HepG2 (cell line): Measurements from ENCODE around the gene CREBZF. TPM values are rescaled to one million over a fixed set of nuclear protein-coding genes. Genes with fewer than 3 reads are reported as not detected.
A peak's percentile ranks its signal among the peaks of the same experiment; 100 is the strongest.

ENCODE experiments used
- NFATC3 ChIP-seq: sonication (generic); formaldehyde crosslinking; IDR thresholded peaks from 2 replicates; pipeline ENCODE4 v1.5.1; 2020; ENCODE audit warnings: mild to moderate bottlenecking, missing genetic modification reagents
- PCBP1 ChIP-seq: fragments of 200-400 bp; formaldehyde crosslinking; IDR thresholded peaks from 2 replicates; pipeline ENCODE4 v1.6.1; 2017; ENCODE audit warnings: mild to moderate bottlenecking, low read depth, low read length, borderline replicate concordance
- TBP ChIP-seq: sonication (generic); formaldehyde crosslinking; IDR thresholded peaks from 2 replicates; pipeline ENCODE4 v1.5.0; 2020; ENCODE audit warnings: missing genetic modification reagents
- ZNF709 ChIP-seq: sonication (generic); formaldehyde crosslinking; IDR thresholded peaks from 2 replicates; pipeline ENCODE4 v1.5.0; 2020; ENCODE audit warnings: mild to moderate bottlenecking, missing genetic modification reagents
- ZNF775 ChIP-seq: sonication (generic); formaldehyde crosslinking; IDR thresholded peaks from 2 replicates; pipeline ENCODE4 v1.4.0; 2020; ENCODE audit warnings: missing genetic modification reagents, mild to moderate bottlenecking, moderate library complexity, borderline replicate concordance
- polyA plus RNA-seq, 8 experiments: library from polyadenylated mRNA; depleted of rRNA in 3 of 8; stranded (reverse) in 7 of 8; unstranded in 1 of 8; fragments of >200 nt; fragmentation: Illumina TruSeq in 4 of 8; extraction: Trizol in 4 of 8; gene quantifications; 2 replicates each; pipeline versions ENCODE4 v1.2.1 to v1.2.3, GENCODE V29; 2011 to 2016; ENCODE audit warnings: low read depth in 4 of 8, missing spikeins in 1 of 8, mixed read lengths in 1 of 8; ENCODE audit not compliant: insufficient read depth in 1 of 8
- total RNA-seq, 5 experiments: library from RNA; depleted of rRNA; stranded (reverse); fragments of >200 nt; fragmentation: Illumina TruSeq; extraction: Trizol; gene quantifications; 2 replicates each; pipeline ENCODE4 v1.2.3, GENCODE V29; 2016; ENCODE audit warnings: low read depth in 1 of 5
- TF ChIP-seq, protein P1 (sequence below): sonication (generic); formaldehyde crosslinking; IDR thresholded peaks from 2 replicates; pipeline ENCODE4 v1.4.0; 2020; ENCODE audit warnings: missing genetic modification reagents, mild to moderate bottlenecking, borderline replicate concordance
- TF ChIP-seq, protein P2 (sequence below): sonication (generic); formaldehyde crosslinking; IDR thresholded peaks from 2 replicates; pipeline ENCODE4 v1.8.0; 2022; ENCODE audit warnings: mild to moderate bottlenecking, missing genetic modification reagents
- TF ChIP-seq, protein P3 (sequence below): sonication (generic); formaldehyde crosslinking; IDR thresholded peaks from one replicate; pipeline ENCODE4 v1.5.1; 2020; ENCODE audit warnings: mild to moderate bottlenecking, missing genetic modification reagents; ENCODE audit errors: not compliant biosample characterization

The CREBZF gene
- total and polyA plus RNA-seq, 2 of the 13 experiments (the other 11 are each of a cell fraction or from before 2014, with no cell fraction given): 30.6 to 43.1 TPM

DNA sequence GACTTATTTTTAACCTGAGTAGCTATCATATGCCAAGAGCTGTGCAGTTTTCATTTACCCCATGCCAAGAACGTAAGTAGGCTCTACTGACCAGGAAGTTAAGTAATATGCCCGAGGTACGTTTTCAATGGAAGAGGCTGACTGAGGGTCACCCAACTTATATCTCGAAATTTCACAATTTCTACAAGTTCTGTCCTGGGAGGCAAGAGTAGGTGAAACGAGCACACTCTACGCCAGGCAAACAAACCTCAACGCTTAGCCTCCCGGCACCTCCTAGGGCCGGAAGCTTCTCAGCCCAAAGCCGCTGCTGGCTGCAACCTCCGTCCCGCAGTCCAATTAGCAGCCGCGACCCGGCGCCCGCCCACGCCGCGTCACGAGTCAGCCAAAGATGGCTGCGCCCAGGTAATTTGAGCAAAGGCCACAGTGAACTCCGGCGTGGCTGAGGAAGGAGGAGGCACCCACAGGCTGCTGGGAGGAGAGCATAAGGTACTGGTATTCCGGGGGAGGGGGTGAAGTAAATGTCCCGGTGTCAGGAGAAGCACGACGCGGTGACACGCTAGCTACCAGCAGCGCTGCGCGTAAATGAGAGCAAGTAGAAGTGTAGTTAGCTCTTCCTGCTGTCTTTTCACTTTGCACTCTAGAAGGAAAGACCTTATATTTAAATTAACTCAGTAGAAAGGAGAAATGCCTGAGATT, 17.2 kb downstream of the CREBZF start, which contains the start of gene TMEM126A (continued):
- TF ChIP-seq, protein P1, sequence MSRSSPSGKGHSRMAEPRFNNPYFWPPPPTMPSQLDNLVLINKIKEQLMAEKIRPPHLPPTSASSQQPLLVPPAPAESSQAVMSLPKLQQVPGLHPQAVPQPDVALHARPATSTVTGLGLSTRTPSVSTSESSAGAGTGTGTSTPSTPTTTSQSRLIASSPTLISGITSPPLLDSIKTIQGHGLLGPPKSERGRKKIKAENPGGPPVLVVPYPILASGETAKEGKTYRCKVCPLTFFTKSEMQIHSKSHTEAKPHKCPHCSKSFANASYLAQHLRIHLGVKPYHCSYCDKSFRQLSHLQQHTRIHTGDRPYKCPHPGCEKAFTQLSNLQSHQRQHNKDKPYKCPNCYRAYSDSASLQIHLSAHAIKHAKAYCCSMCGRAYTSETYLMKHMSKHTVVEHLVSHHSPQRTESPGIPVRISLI (CRISPR knock-in tag): no peak
- peak; percentile 71; the same call in 1 of the 2 replicates for TF ChIP-seq ZNF709 (CRISPR knock-in tag)
- no peak for TF ChIP-seq NFATC3 (CRISPR knock-in tag)
- no peak for TF ChIP-seq PCBP1
- TF ChIP-seq, protein P2, sequence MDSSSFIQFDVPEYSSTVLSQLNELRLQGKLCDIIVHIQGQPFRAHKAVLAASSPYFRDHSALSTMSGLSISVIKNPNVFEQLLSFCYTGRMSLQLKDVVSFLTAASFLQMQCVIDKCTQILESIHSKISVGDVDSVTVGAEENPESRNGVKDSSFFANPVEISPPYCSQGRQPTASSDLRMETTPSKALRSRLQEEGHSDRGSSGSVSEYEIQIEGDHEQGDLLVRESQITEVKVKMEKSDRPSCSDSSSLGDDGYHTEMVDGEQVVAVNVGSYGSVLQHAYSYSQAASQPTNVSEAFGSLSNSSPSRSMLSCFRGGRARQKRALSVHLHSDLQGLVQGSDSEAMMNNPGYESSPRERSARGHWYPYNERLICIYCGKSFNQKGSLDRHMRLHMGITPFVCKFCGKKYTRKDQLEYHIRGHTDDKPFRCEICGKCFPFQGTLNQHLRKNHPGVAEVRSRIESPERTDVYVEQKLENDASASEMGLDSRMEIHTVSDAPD (CRISPR knock-in tag): no peak; the same call in 1 of the 2 replicates
- TF ChIP-seq TBP (CRISPR knock-in tag): no peak
- no peak for TF ChIP-seq ZNF775 (CRISPR knock-in tag)
- TF ChIP-seq, protein P3, sequence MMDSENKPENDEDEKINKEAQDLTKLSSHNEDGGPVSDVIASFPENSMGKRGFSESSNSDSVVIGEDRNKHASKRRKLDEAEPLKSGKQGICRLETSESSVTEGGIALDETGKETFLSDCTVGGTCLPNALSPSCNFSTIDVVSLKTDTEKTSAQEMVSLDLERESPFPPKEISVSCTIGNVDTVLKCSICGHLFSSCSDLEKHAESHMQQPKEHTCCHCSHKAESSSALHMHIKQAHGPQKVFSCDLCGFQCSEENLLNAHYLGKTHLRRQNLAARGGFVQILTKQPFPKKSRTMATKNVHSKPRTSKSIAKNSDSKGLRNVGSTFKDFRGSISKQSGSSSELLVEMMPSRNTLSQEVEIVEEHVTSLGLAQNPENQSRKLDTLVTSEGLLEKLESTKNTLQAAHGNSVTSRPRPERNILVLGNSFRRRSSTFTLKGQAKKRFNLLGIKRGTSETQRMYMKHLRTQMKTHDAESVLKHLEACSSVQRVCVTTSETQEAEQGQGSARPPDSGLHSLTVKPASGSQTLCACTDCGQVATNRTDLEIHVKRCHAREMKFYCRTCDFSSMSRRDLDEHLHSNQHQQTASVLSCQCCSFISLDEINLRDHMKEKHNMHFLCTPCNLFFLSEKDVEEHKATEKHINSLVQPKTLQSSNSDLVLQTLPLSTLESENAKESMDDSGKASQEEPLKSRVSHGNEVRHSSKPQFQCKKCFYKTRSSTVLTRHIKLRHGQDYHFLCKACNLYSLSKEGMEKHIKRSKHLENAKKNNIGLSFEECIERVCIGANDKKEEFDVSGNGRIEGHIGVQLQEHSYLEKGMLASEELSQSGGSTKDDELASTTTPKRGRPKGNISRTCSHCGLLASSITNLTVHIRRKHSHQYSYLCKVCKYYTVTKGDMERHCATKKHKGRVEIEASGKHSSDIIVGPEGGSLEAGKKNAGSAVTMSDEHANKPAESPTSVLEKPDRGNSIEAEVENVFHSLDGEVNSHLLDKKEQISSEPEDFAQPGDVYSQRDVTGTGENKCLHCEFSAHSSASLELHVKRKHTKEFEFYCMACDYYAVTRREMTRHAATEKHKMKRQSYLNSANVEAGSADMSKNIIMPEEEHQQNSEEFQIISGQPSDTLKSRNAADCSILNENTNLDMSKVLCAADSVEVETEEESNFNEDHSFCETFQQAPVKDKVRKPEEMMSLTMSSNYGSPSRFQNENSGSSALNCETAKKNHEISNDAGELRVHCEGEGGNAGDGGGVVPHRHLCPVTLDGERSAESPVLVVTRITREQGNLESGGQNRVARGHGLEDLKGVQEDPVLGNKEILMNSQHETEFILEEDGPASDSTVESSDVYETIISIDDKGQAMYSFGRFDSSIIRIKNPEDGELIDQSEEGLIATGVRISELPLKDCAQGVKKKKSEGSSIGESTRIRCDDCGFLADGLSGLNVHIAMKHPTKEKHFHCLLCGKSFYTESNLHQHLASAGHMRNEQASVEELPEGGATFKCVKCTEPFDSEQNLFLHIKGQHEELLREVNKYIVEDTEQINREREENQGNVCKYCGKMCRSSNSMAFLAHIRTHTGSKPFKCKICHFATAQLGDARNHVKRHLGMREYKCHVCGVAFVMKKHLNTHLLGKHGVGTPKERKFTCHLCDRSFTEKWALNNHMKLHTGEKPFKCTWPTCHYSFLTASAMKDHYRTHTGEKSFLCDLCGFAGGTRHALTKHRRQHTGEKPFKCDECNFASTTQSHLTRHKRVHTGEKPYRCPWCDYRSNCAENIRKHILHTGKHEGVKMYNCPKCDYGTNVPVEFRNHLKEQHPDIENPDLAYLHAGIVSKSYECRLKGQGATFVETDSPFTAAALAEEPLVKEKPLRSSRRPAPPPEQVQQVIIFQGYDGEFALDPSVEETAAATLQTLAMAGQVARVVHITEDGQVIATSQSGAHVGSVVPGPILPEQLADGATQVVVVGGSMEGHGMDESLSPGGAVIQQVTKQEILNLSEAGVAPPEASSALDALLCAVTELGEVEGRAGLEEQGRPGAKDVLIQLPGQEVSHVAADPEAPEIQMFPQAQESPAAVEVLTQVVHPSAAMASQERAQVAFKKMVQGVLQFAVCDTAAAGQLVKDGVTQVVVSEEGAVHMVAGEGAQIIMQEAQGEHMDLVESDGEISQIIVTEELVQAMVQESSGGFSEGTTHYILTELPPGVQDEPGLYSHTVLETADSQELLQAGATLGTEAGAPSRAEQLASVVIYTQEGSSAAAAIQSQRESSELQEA (CRISPR knock-in tag): no peak
